SH-SY5Y (cell line): Measurements from ENCODE around the gene ARMS2.

Experiments used
- GATA2 ChIP-seq: IDR thresholded peaks from 2 replicates; pipeline ENCODE4 v1.6.1; 2011; ENCODE audit warnings: mild to moderate bottlenecking, low read depth, low read length
- GATA3 ChIP-seq: IDR thresholded peaks from 2 replicates; pipeline ENCODE4 v1.6.1; 2011; ENCODE audit warnings: low read depth, mild to moderate bottlenecking, low read length, moderate library complexity

DNA sequence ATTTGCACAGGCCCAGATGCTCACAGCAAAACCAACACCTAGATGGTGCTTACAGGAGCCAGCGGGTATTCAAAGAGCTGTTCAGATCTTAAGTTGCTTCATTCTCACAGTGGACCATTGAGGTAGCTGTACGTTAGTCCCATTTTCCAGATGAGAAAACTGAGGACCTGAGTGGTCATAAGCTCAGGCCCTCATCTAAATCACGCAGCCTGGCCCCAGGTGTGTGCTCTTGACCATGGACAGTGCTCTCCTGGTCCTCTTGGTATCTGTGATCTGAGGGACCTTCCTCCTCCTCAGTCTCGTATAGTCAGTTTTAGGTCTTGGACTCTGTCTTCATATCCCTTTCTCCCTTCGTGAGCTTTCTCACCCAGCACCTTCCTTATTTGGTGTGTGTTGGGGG lies 50.6 kb downstream of the ARMS2 start:
- TF ChIP-seq GATA2 (no peak), GATA3 (no peak)
